HCT116 (cell line): ENCODE data around the gene SHKBP1.

ENCODE experiments used
- CEBPB ChIP-seq: IDR thresholded peaks from 2 replicates; pipeline ENCODE4 v1.6.1; 2012; ENCODE audit warnings: low read depth
- EGR1 ChIP-seq: IDR thresholded peaks from 2 replicates; pipeline ENCODE4 v1.6.1; 2012; ENCODE audit warnings: low read depth
- EZH2 ChIP-seq: fragments of 200-600 bp; sonication (generic); IDR thresholded peaks from 2 replicates; pipeline ENCODE4 v1.6.1; 2017; ENCODE audit warnings: antibody characterized with exemption, mixed run types
- EZH2phosphoT487 ChIP-seq: fragments of 200-600 bp; IDR thresholded peaks from 2 replicates; pipeline ENCODE4 v1.6.1; 2018; ENCODE audit warnings: antibody characterized with exemption, borderline replicate concordance
- FOSL1 ChIP-seq: IDR thresholded peaks from 2 replicates; pipeline ENCODE4 v1.6.1; 2012; ENCODE audit warnings: low read depth
- POLR2A ChIP-seq: IDR thresholded peaks from 2 replicates; pipeline ENCODE4 v1.7.0; 2011; ENCODE audit warnings: borderline replicate concordance; ENCODE audit not compliant: insufficient read depth, insufficient read length; ENCODE audit errors: extremely low read depth
- POLR2AphosphoS5 ChIP-seq: IDR thresholded peaks from 2 replicates; pipeline ENCODE4 v1.6.1; 2011; ENCODE audit warnings: mild to moderate bottlenecking, low read depth, low read length, moderate library complexity
- SIN3A ChIP-seq: IDR thresholded peaks from 2 replicates; pipeline ENCODE4 v1.6.1; 2012; ENCODE audit warnings: low read depth
- TCF7L2 ChIP-seq: IDR thresholded peaks from 2 replicates; pipeline ENCODE4 v1.7.0; 2011; ENCODE audit warnings: borderline replicate concordance, inconsistent platforms; ENCODE audit not compliant: insufficient read depth, insufficient read length; ENCODE audit errors: extremely low read depth
- YY1 ChIP-seq: IDR thresholded peaks from 2 replicates; pipeline ENCODE4 v1.6.1; 2011; ENCODE audit warnings: low read length, low read depth, moderate library complexity, mild to moderate bottlenecking; ENCODE audit not compliant: insufficient replicate concordance; ENCODE audit errors: extremely low read depth
- TF ChIP-seq, protein P1 (sequence below), 3 experiments: fragments of 200-600 bp in 1 of 3; sonication (generic) in 1 of 3; IDR thresholded peaks in 2 of 3; conservative IDR thresholded peaks in 1 of 3; 2 replicates each; pipeline ENCODE4 v1.5.1; 2012 to 2017; ENCODE audit warnings: low read depth in 2 of 3, low read length in 2 of 3, antibody characterized with exemption in 1 of 3, borderline replicate concordance in 1 of 3, control low read depth in 1 of 3, mild to moderate bottlenecking in 1 of 3, mixed read lengths in 1 of 3, mixed run types in 1 of 3, moderate library complexity in 1 of 3; ENCODE audit not compliant: insufficient read depth in 1 of 3
- TF ChIP-seq, protein P2 (sequence below): IDR thresholded peaks from 2 replicates; pipeline ENCODE4 v1.6.1; 2011; ENCODE audit warnings: mild to moderate bottlenecking, low read length, moderate library complexity; ENCODE audit not compliant: insufficient replicate concordance; ENCODE audit errors: extremely low read depth
- TF ChIP-seq, protein P3 (sequence below): IDR thresholded peaks from 2 replicates; pipeline ENCODE4 v1.6.1; 2012

DNA sequence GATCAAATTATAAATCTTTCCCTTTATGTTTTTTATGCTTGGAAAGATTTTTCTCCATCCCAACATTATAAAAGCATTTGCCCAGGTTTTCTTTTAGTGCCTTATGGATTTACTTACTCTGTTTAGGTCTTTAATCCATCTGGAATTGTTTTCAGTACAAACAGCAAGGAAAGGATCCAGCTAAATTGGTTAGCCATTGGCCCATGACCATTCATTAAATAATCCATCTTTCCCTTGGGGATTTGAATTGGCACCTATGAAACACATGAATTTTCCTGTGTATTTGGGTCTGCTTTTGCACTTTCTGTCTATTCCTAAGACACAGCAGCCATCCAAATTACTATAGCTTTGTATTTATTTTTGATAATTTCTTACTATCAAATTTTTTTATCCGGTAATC is 28.8 kb upstream of the SHKBP1 start:
- TF ChIP-seq, protein P1, sequence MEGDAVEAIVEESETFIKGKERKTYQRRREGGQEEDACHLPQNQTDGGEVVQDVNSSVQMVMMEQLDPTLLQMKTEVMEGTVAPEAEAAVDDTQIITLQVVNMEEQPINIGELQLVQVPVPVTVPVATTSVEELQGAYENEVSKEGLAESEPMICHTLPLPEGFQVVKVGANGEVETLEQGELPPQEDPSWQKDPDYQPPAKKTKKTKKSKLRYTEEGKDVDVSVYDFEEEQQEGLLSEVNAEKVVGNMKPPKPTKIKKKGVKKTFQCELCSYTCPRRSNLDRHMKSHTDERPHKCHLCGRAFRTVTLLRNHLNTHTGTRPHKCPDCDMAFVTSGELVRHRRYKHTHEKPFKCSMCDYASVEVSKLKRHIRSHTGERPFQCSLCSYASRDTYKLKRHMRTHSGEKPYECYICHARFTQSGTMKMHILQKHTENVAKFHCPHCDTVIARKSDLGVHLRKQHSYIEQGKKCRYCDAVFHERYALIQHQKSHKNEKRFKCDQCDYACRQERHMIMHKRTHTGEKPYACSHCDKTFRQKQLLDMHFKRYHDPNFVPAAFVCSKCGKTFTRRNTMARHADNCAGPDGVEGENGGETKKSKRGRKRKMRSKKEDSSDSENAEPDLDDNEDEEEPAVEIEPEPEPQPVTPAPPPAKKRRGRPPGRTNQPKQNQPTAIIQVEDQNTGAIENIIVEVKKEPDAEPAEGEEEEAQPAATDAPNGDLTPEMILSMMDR (IDR thresholded peaks at IDR 0.05 in 2 of 3, conservative IDR thresholded peaks at IDR 0.05 in 1 of 3; ENCODE audit: borderline replicate concordance in 1 of 3, insufficient read depth in 1 of 3, low read depth in 2 of 3, low read length in 2 of 3) = no peak
- TF ChIP-seq EZH2 (no peak), TCF7L2 (no peak), POLR2AphosphoS5 (no peak), FOSL1 (no peak), EZH2phosphoT487 (no peak), EGR1 (no peak), SIN3A (no peak), YY1 (no peak), POLR2A (no peak), CEBPB (no peak)
- TF ChIP-seq, protein P2, sequence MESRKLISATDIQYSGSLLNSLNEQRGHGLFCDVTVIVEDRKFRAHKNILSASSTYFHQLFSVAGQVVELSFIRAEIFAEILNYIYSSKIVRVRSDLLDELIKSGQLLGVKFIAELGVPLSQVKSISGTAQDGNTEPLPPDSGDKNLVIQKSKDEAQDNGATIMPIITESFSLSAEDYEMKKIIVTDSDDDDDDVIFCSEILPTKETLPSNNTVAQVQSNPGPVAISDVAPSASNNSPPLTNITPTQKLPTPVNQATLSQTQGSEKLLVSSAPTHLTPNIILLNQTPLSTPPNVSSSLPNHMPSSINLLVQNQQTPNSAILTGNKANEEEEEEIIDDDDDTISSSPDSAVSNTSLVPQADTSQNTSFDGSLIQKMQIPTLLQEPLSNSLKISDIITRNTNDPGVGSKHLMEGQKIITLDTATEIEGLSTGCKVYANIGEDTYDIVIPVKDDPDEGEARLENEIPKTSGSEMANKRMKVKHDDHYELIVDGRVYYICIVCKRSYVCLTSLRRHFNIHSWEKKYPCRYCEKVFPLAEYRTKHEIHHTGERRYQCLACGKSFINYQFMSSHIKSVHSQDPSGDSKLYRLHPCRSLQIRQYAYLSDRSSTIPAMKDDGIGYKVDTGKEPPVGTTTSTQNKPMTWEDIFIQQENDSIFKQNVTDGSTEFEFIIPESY = no peak
- TF ChIP-seq, protein P3, sequence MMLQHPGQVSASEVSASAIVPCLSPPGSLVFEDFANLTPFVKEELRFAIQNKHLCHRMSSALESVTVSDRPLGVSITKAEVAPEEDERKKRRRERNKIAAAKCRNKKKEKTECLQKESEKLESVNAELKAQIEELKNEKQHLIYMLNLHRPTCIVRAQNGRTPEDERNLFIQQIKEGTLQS = no peak
